Stimulated activated CD8-positive, alpha-beta memory T cell treated with anti-CD3 and anti-CD28 coated beads, Interleukin-7, amount 100 ng/mL, for 48 hours (primary cell): ENCODE data around the gene MDM4.

Source experiments
- DNase-seq, 2 donors: peaks; one replicate each; pipeline ENCODE4 v3.0.0-alpha.2; 2020; ENCODE audit warnings: low read depth in 1 of 2; ENCODE audit errors: extremely low read depth in 1 of 2

Gene MDM4

GRCh38 chr1:204576422-204576821 lies 60.2 kb downstream of the MDM4 start:
- no peak for DNase-seq

GRCh38 chr1:204577794-204578478 lies 61.7 kb downstream of the MDM4 start:
- no peak for DNase-seq

GRCh38 chr1:204578867-204579664 lies 62.9 kb downstream of the MDM4 start:
- no peak for DNase-seq

- no peak for DNase-seq
Measured at GRCh38 chr1:204579681-204580080, 63.5 kb downstream of the MDM4 start.

GRCh38 chr1:204580862-204581261 lies 64.7 kb downstream of the MDM4 start:
- no peak for DNase-seq

- no peak for DNase-seq
Measured at GRCh38 chr1:204581759-204582158, 65.6 kb downstream of the MDM4 start.

- no peak for DNase-seq
Measured at GRCh38 chr1:204583909-204584632, 67.9 kb downstream of the MDM4 start.

GRCh38 chr1:204584699-204585372 lies 68.6 kb downstream of the MDM4 start:
- no peak for DNase-seq

- DNase-seq, result no peak
Measured at GRCh38 chr1:204587621-204588020, 71.4 kb downstream of the MDM4 start.

- DNase-seq, result no peak
Measured at GRCh38 chr1:204588826-204589225, 72.6 kb downstream of the MDM4 start.

- no peak for DNase-seq
Measured at GRCh38 chr1:204589409-204590038, 73.3 kb downstream of the MDM4 start.

- DNase-seq, result no peak
Measured at GRCh38 chr1:204591473-204592090, 75.4 kb downstream of the MDM4 start.

GRCh38 chr1:204592246-204592948 lies 76.2 kb downstream of the MDM4 start:
- no peak for DNase-seq

GRCh38 chr1:204598319-204598969 lies 82.2 kb downstream of the MDM4 start:
- DNase-seq, result no peak

GRCh38 chr1:204599098-204599497 lies 82.9 kb downstream of the MDM4 start:
- no peak for DNase-seq

GRCh38 chr1:204599596-204599995 lies 83.4 kb downstream of the MDM4 start:
- no peak for DNase-seq

GRCh38 chr1:204600203-204600602 lies 84.0 kb downstream of the MDM4 start:
- no peak for DNase-seq

GRCh38 chr1:204600968-204601367 lies 84.8 kb downstream of the MDM4 start:
- DNase-seq, result no peak

- DNase-seq, result no peak
Measured at GRCh38 chr1:204602111-204602579, 85.9 kb downstream of the MDM4 start.
